H9 (cell line): Measurements from ENCODE around the gene TMEM100. TPM values are rescaled to one million over a fixed set of nuclear protein-coding genes. Genes with fewer than 3 reads are reported as not detected.

Source experiments
- DNase-seq: peaks from one replicate; pipeline ENCODE4 v3.0.0-alpha.2; 2017
- H2AFZ ChIP-seq: one replicate; pipeline ENCODE4 v1.6.1; 2013; ENCODE audit warnings: mild to moderate bottlenecking, low read length, control low read depth, moderate library complexity
- H2AK5ac ChIP-seq: 2 replicates; pipeline ENCODE4 v1.6.1; 2013; ENCODE audit warnings: low read length, control low read depth, mixed read lengths; ENCODE audit not compliant: insufficient read length
- H2BK120ac ChIP-seq: one replicate; pipeline ENCODE4 v1.6.1; 2013; ENCODE audit warnings: low read depth, mild to moderate bottlenecking, low read length, control low read depth, inconsistent platforms; ENCODE audit not compliant: poor library complexity, severe bottlenecking
- H2BK12ac ChIP-seq: 2 replicates; pipeline ENCODE4 v1.6.1; 2013; ENCODE audit warnings: low read length, control low read depth, mixed read lengths, low read depth; ENCODE audit not compliant: insufficient read length
- H2BK15ac ChIP-seq: 2 replicates; pipeline ENCODE4 v1.6.1; 2013; ENCODE audit warnings: low read depth, low read length, control low read depth
- H2BK20ac ChIP-seq: one replicate; pipeline ENCODE4 v1.6.1; 2013; ENCODE audit warnings: low read depth, mild to moderate bottlenecking, low read length, control low read depth, inconsistent platforms; ENCODE audit not compliant: poor library complexity, severe bottlenecking
- H2BK5ac ChIP-seq: 2 replicates; pipeline ENCODE4 v1.6.1; 2013; ENCODE audit warnings: low read length, control low read depth, mixed read lengths; ENCODE audit not compliant: insufficient read length
- H3K14ac ChIP-seq: 2 replicates; pipeline ENCODE4 v1.6.1; 2013; ENCODE audit warnings: low read length, control low read depth; ENCODE audit not compliant: insufficient read depth
- H3K18ac ChIP-seq: 2 replicates; pipeline ENCODE4 v1.6.1; 2013; ENCODE audit warnings: low read depth, mild to moderate bottlenecking, mixed read lengths, low read length, control low read depth; ENCODE audit not compliant: insufficient read length
- H3K23ac ChIP-seq: 2 replicates; pipeline ENCODE4 v1.6.1; 2013; ENCODE audit warnings: low read length, control low read depth, mixed read lengths, low read depth; ENCODE audit not compliant: insufficient read length
- H3K23me2 ChIP-seq: 2 replicates; pipeline ENCODE4 v1.6.1; 2013; ENCODE audit warnings: low read depth, mild to moderate bottlenecking, mixed read lengths, low read length, control low read depth; ENCODE audit not compliant: insufficient read length, poor library complexity, severe bottlenecking
- H3K27ac ChIP-seq: 2 replicates; pipeline ENCODE4 v1.5.1; 2013; ENCODE audit warnings: low read length, control low read depth, mixed read lengths, low read depth; ENCODE audit not compliant: insufficient read length
- H3K27me3 ChIP-seq: 2 replicates; pipeline ENCODE4 v1.6.1; 2013; ENCODE audit warnings: low read length, control low read depth, inconsistent platforms; ENCODE audit not compliant: insufficient read depth
- H3K4ac ChIP-seq: 2 replicates; pipeline ENCODE4 v1.6.1; 2013; ENCODE audit warnings: low read depth, mild to moderate bottlenecking, control low read depth, inconsistent platforms, low read length, moderate library complexity
- H3K4me1 ChIP-seq: 2 replicates; pipeline ENCODE4 v1.6.1; 2013; ENCODE audit warnings: low read length, control low read depth, inconsistent platforms; ENCODE audit not compliant: insufficient read depth
- H3K4me2 ChIP-seq: 2 replicates; pipeline ENCODE4 v1.6.1; 2013; ENCODE audit warnings: low read length, control low read depth, mixed read lengths; ENCODE audit not compliant: insufficient read length, insufficient read depth
- H3K56ac ChIP-seq: 2 replicates; pipeline ENCODE4 v1.6.1; 2013; ENCODE audit warnings: low read depth, mild to moderate bottlenecking, mixed read lengths, low read length, control low read depth; ENCODE audit not compliant: insufficient read length
- H3K79me1 ChIP-seq: 2 replicates; pipeline ENCODE4 v1.6.1; 2013; ENCODE audit warnings: low read depth, mild to moderate bottlenecking, moderate library complexity, low read length, control low read depth, inconsistent platforms; ENCODE audit not compliant: insufficient read depth, poor library complexity, severe bottlenecking
- H3K79me2 ChIP-seq: 2 replicates; pipeline ENCODE4 v1.6.1; 2013; ENCODE audit warnings: low read length, control low read depth, inconsistent platforms; ENCODE audit not compliant: insufficient read depth
- H3K9ac ChIP-seq: 2 replicates; pipeline ENCODE4 v1.6.1; 2013; ENCODE audit warnings: low read length, control low read depth, mixed read lengths; ENCODE audit not compliant: insufficient read length; ENCODE audit errors: extremely low read depth
- H3K9me3 ChIP-seq: one replicate; pipeline ENCODE4 v1.6.1; 2013; ENCODE audit warnings: low read depth, low read length, inconsistent platforms; ENCODE audit not compliant: control insufficient read depth
- H3T11ph ChIP-seq: one replicate; pipeline ENCODE4 v1.6.1; 2013; ENCODE audit warnings: mild to moderate bottlenecking, low read length, control low read depth, inconsistent platforms
- H4K20me1 ChIP-seq: one replicate; pipeline ENCODE4 v1.6.1; 2013; ENCODE audit not compliant: control insufficient read depth, insufficient read length, insufficient read depth
- H4K5ac ChIP-seq: 2 replicates; pipeline ENCODE4 v1.6.1; 2013; ENCODE audit warnings: low read depth, mild to moderate bottlenecking, mixed read lengths, low read length, control low read depth; ENCODE audit not compliant: insufficient read length
- H4K8ac ChIP-seq: replicated peaks from 2 replicates; pipeline ENCODE4 v1.6.1; 2013; ENCODE audit warnings: low read length, control low read depth, mixed read lengths, low read depth; ENCODE audit not compliant: insufficient read length
- H4K91ac ChIP-seq: 2 replicates; pipeline ENCODE4 v1.6.1; 2013; ENCODE audit warnings: low read depth, mild to moderate bottlenecking, moderate library complexity, mixed read lengths, low read length, control low read depth; ENCODE audit not compliant: insufficient read length
- H3K27ac Mint-ChIP-seq, 3 experiments: 2 replicates in 2 of 3; 3 replicates in 1 of 3; pipeline ENCODE4 v1.8.0; 2020 to 2021; ENCODE audit warnings: mixed read lengths in 3 of 3, mild to moderate bottlenecking in 1 of 3, moderate library complexity in 1 of 3
- H3K27me3 Mint-ChIP-seq: 2 replicates; pipeline ENCODE4 v1.8.0; 2021; ENCODE audit warnings: low read depth, mild to moderate bottlenecking, moderate library complexity, mixed read lengths
- H3K36me3 Mint-ChIP-seq, 3 experiments: 2 replicates in 2 of 3; 3 replicates in 1 of 3; pipeline ENCODE4 v1.8.0; 2020 to 2021; ENCODE audit warnings: low read depth in 3 of 3, mixed read lengths in 3 of 3; ENCODE audit not compliant: insufficient read depth in 1 of 3
- H3K4me1 Mint-ChIP-seq, 2 experiments: 2 replicates each; pipeline ENCODE4 v1.8.0; 2020; ENCODE audit warnings: mixed read lengths in 2 of 2
- H3K4me3 Mint-ChIP-seq, 2 experiments: 2 replicates in 1 of 2; 3 replicates in 1 of 2; pipeline ENCODE4 v1.8.0; 2020 to 2021; ENCODE audit warnings: mild to moderate bottlenecking in 2 of 2, mixed read lengths in 2 of 2, moderate library complexity in 1 of 2
- H3K9me3 Mint-ChIP-seq, 2 experiments: 2 replicates in 1 of 2; 3 replicates in 1 of 2; pipeline ENCODE4 v1.8.0; 2020; ENCODE audit warnings: mild to moderate bottlenecking in 2 of 2, mixed read lengths in 2 of 2, moderate library complexity in 1 of 2
- CTCF ChIP-seq: fragments of 200-600 bp; sonication (generic); conservative IDR thresholded peaks from 3 replicates; pipeline ENCODE4 v1.8.0; 2021; ENCODE audit warnings: antibody characterized with exemption, mild to moderate bottlenecking
- WGBS: extraction: QIAGEN DNeasy Blood & Tissue Kit; methylation state at CpG from one replicate; pipeline ENCODE4 v1.1.7; 2013; ENCODE audit warnings: missing lambda C conversion rate, low lambda C conversion rate, mixed read lengths; ENCODE audit not compliant: insufficient read length; ENCODE audit errors: extremely low coverage; 5-methylcytosine and 5-hydroxymethylcytosine counted together
- total RNA-seq: library from RNA; stranded (reverse); gene quantifications from 2 replicates; pipeline ENCODE4 v1.2.1, GENCODE V29; 2021

Gene TMEM100
- total RNA-seq, 1 experiment from 2014 or later, result 0.17 TPM

DNA sequence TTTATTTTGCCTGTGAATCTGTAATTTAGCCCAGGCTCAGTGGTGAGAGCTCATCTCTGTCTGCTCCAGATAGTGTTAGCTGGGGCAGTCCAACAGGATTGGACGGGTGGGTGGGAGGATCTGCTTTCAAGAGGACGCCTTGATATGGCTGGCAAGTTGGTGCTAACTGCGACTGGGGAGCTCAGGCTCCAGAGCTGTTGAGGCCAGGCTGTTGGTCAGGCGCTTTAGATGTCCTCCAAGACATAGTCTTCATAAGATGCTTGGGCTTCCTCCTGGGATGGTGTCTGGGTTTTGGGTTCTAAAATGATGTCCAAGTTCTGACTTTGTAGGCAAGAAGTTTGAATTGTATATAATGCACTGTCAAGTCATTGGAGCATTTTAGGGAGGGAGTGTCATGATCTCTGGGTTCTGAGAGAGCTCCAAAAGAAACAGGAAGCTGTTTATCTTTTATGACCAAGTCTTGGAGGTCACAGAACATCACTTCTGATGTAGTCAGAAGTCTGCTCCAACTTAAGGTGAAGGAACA lies 15.4 kb upstream of the TMEM100 start:
- H2BK120ac ChIP-seq, result no peak overlapping the region
- H3K4me1 Mint-ChIP-seq, result peaks cover 15 to 18% of the 10 kb centered on the region in 2 experiments
- H3K23ac ChIP-seq, result no peak overlapping the region
- H3K79me2 ChIP-seq, result no peaks in the 10 kb centered on the region
- no peak overlapping the region for H2BK5ac ChIP-seq
- no peak overlapping the region for H2AFZ ChIP-seq
- no peak overlapping the region for H3K4me3 Mint-ChIP-seq
- H3K4me1 ChIP-seq, result no peaks in the 10 kb centered on the region; the same call in 1 of the 2 replicates
- no peak overlapping the region for H3K14ac ChIP-seq
- H3K36me3 Mint-ChIP-seq, result no peaks in the 10 kb centered on the region
- H2AK5ac ChIP-seq, result no peak overlapping the region
- no peaks in the 10 kb centered on the region for H3K9me3 ChIP-seq
- no peak for TF ChIP-seq CTCF
- no peak overlapping the region for H3K18ac ChIP-seq
- no peak overlapping the region for H3K4ac ChIP-seq
- WGBS, result no CpG with 5 or more reads among the region's 4 CpGs
- H4K20me1 ChIP-seq, result no peaks in the 10 kb centered on the region
- no peak for DNase-seq
- H3K9ac ChIP-seq, result no peak overlapping the region
- H4K8ac ChIP-seq, result no peak overlapping the region
- no peak overlapping the region for H3K27ac ChIP-seq
- H3K27ac Mint-ChIP-seq, result no peak overlapping the region
- no peaks in the 10 kb centered on the region for H3K79me1 ChIP-seq
- H2BK20ac ChIP-seq, result no peak overlapping the region
- no peak overlapping the region for H2BK15ac ChIP-seq
- no peak overlapping the region for H4K91ac ChIP-seq
- no peaks in the 10 kb centered on the region for H3K23me2 ChIP-seq
- H3K27me3 Mint-ChIP-seq, result no peaks in the 10 kb centered on the region
- no peaks in the 10 kb centered on the region for H3K9me3 Mint-ChIP-seq
- H3K56ac ChIP-seq, result no peak overlapping the region
- no peak overlapping the region for H3T11ph ChIP-seq
- no peak overlapping the region for H4K5ac ChIP-seq
- no peak overlapping the region for H2BK12ac ChIP-seq
- H3K4me2 ChIP-seq, result no peak overlapping the region
- no peaks in the 10 kb centered on the region for H3K27me3 ChIP-seq
